GM20000 (cell line): ENCODE data around the gene SMCO2.
"Not testable (repeated sequence)": the region's sequence is repeated elsewhere in the genome, so short reads cannot be mapped to it uniquely, and the experiment has no call there.

ENCODE experiments used
- DNase-seq: peaks from one replicate; pipeline ENCODE4 v3.0.0; 2012; ENCODE audit warnings: low spot score
- TF ChIP-seq, protein P1 (sequence below): IDR thresholded peaks from 2 replicates; pipeline ENCODE4 v1.5.1; 2012; ENCODE audit warnings: mild to moderate bottlenecking, control low read depth; ENCODE audit errors: extremely low read depth, missing control alignments

The SMCO2 gene

GRCh38 chr12:27535318-27535717 is 88.8 kb downstream of the SMCO2 start:
- TF ChIP-seq, protein P1, sequence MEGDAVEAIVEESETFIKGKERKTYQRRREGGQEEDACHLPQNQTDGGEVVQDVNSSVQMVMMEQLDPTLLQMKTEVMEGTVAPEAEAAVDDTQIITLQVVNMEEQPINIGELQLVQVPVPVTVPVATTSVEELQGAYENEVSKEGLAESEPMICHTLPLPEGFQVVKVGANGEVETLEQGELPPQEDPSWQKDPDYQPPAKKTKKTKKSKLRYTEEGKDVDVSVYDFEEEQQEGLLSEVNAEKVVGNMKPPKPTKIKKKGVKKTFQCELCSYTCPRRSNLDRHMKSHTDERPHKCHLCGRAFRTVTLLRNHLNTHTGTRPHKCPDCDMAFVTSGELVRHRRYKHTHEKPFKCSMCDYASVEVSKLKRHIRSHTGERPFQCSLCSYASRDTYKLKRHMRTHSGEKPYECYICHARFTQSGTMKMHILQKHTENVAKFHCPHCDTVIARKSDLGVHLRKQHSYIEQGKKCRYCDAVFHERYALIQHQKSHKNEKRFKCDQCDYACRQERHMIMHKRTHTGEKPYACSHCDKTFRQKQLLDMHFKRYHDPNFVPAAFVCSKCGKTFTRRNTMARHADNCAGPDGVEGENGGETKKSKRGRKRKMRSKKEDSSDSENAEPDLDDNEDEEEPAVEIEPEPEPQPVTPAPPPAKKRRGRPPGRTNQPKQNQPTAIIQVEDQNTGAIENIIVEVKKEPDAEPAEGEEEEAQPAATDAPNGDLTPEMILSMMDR = no peak
- no peak for DNase-seq

DNA sequence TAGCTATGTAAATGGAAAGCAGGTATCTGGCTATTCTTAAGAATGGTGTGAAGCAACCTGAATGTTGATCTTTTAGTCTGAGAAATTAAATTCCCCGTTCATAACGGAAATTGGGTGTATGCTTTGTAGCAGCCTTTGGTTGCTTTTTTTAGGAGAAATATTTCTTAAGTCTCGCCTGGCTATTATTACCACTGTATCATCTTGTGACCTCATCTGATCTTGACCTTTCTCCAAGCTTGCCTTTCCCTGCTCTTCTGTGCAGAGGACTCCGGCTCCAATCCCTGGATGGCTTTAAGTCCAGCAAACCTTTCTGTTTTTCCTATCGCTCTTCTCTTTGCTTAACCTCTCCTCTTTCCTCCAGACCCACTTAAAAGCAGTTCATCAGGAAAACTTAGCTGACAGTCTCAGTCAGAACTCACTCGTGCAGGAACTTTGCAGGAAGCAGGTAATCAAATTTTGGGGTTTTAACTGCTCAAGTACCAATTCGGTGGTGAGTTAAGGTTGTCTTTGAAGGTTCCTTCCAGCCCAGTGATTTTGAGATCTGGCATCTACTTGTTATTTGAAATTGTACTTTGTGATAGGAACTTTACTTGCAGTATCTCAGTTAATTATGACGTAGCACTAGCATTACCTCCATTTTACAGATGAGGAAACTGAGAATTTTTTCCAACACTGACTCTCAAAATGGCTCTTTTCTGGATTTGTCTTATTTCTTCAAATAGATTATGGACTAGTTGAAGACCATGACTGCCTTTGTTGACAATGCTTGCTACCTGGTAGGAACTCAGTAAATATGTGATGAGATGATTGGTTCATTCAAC is 91.5 kb downstream of the SMCO2 start:
- TF ChIP-seq, protein P1 = no peak
- DNase-seq = no peak

- DNase-seq = no peak
- TF ChIP-seq, protein P1 = no peak
Observed at GRCh38 chr12:27539191-27539631, 92.7 kb downstream of the SMCO2 start.

- DNase-seq = no peak
- TF ChIP-seq, protein P1 = no peak
Observed at GRCh38 chr12:27541031-27541719, 94.6 kb downstream of the SMCO2 start.

GRCh38 chr12:27542628-27543027 is 96.1 kb downstream of the SMCO2 start:
- TF ChIP-seq, protein P1 = no peak

GRCh38 chr12:27544858-27545257 is 98.3 kb downstream of the SMCO2 start:
- DNase-seq = not testable (repeated sequence)

More at GRCh38 chr12:27542628-27543027, 96.1 kb downstream of the SMCO2 start:
- DNase-seq = no peak

DNA sequence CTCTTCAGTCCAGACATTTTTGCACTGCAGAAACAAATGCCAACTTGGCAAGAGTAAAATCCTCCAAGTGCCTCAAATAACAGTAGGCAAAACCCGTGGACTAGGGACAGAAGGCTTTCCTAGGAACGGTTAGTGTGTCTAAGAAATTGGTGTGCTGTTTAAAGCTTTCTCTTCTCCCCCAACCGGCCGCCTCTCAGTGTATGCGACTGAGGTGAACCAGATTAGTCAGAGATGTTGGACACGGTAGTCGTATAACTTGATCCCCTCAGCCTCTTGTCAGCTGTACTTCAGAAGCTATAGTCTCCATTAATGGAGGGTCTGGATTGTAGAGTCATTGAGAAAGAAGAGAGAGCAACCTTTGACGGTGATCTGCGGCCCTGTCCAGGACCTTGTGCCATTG is 99.1 kb downstream of the SMCO2 start:
- no peak for DNase-seq
- TF ChIP-seq, protein P1 = no peak
